ENCODE measurements around the gene PRKAG2.

Gene PRKAG2

GRCh38 chr7:151662251-151662826, 214.6 kb downstream of the PRKAG2 start:
- DNase-seq = no peak

DNA sequence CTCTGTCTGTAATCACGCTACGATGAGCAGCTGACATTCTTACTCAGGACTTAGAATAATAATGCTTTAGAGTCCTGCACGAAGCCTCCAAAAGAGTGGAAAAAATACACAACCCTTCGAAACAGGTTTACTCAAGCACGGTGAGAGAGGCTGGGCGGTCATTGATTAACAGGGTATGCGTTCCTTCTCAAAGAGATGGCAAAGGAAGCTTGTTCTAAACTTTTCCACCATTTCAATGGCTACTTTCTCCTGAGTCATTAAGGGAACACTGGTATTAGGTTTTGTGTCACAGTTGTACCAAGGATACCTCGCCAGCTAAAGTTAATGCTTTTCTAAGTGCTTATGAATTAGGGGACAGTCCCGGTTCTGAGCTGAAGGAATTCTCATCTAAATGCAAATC, 215.3 kb downstream of the PRKAG2 start:
- no peak for DNase-seq

DNA sequence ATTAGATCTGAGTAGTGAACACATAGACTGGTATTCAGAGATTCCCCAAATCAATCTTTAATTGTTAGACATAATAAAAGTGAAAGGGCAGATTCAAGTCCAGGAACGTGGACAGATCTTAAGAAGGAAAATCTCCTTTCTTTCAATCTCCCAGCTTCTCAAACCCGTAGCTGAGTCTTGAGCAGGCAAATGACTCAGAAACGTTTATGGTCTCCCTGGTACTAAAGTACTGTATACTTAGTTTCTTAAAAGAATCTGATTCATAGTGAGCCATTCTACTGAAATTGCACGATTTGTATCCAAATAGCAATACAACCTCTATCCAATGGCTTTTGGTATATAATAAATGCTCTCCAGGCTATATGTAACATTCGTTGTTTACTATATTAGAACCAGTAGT, 216.8 kb downstream of the PRKAG2 start:
- no peak for DNase-seq

DNA sequence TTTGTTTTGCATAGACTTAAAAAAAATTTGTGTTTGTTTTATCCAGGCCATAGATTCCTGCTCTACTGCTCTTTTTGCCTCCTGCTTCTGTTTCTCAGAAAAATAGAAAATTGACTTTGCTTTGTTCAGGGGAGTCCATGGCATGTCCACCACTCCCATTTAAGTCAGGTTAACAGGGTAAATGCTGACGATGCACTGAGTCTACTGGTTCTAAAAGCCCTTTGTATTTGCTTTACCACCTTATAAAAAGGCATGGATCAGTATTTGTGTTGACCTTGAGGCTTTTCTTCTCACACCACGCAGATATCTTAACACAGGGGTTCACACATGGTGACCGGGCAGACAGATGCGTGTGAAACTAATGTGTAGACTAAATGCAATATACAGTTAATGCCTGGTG, 217.7 kb downstream of the PRKAG2 start:
- DNase-seq = no peak

DNA sequence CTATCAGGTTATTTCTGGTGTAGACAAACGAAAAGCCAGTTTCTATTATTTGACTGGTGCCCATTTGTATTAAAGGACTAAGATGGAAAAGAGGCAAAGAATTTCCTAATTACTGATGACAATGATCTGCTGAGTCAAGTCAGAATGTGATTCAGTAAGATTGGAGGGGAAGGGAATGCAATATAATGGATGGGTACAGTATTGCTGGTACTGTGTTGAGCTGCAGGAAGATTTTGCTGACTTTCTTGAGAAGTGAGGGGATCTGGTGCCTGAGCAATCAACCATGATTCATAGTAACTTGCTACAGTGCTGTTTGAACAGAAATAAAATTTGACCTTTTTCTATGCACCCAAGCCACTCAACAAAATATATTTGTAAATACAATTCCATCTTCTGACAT, 218.1 kb downstream of the PRKAG2 start:
- DNase-seq = no peak

- no peak for DNase-seq
Measured at GRCh38 chr7:151657173-151657572, 219.7 kb downstream of the PRKAG2 start.

DNA sequence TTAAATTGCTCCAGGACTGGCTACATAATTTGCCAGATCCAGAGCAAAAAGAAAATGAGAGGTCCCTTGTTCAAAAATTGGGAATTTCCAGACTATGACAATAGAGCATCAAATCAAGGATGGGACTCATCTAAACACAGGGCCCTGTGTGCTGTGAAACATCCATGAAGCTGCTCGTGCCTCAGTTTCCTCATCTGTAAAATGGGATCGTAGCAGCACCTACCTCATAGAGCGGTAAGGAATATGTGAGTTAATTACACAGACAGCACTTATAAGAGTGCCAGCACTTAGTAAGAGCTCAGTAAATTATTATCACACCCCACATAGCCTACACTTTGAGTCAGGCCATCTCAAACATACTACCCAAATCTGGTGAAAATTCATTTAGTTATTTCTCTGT, 221.4 kb downstream of the PRKAG2 start:
- DNase-seq = no peak

DNA sequence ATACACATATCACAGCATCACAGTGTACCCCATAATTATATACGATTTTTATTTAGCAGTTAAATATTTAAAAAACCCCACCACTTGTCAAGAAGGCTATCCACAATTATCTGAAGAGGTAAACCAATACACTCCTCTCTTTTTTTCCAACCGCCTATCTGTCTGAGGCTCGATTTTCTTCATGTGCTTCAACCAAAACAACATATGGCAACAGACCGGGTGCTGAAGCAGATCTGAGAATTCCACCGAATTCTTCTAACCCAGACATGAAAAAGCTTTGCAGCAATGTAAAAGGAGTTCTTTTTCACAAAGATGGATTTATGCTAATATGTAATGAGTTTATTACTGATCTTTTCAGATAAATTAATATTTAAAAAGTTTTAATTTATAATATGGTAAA, 224.8 kb downstream of the PRKAG2 start:
- no peak for DNase-seq

DNA sequence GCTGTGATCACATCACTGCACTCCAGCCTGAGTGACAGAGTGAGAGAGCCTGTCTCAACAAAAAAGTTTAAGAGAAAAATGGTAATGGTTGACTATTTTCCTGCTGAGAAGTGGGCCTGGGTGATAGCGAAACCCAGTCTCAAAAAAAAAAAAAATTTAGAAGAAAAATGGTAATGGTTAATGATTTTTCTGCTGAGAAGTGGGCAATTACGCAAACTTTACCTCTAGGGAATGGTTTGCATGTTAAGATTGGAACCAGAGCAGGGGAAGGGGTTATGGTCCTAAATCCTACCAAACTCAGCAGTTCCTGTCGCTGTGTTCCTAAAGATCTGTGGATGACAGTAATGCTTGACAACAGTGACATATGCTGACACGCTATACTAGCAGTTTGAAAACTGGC, 226.8 kb downstream of the PRKAG2 start:
- no peak for DNase-seq

DNA sequence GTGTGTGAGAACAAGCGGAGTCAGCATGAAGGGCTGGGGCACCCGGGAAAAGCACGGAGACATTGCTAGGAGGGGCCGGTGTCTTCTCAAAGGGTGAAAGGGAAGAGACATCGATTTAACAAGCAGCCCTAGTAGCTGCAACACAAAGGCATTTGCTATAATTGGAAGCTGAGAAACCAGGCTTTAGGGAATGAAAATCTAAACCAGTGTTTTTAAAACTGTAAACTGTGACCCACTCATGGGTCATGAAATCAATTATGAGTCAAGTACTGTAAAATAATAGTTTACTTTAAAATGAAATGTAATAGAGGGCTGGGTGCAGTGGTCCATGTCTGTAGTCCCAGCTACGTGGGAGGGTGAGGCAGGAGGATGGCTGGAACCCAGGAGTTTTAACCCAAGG, 228.5 kb downstream of the PRKAG2 start:
- no peak for DNase-seq

GRCh38 chr7:151647874-151648273, 229.0 kb downstream of the PRKAG2 start:
- DNase-seq = no peak

DNA sequence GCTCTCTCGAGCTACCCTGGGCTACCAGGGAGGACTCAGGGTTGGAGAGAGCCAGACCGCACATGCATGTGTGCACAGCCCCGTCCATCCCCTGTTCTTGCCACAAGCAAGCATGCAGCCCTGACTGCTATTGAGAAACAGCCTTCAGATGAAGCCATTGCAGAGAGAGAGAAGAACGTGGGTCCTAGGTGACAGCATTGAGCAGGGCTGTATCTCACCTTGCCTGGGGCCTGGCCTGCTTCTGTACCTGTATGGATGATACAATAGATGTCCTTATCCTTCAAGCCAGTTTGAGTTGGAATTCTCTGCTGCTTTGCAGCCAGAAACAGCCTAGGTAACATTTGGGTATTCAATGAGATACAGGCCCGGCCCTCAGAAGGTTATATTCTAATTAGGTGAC, 229.9 kb downstream of the PRKAG2 start:
- DNase-seq = no peak

DNA sequence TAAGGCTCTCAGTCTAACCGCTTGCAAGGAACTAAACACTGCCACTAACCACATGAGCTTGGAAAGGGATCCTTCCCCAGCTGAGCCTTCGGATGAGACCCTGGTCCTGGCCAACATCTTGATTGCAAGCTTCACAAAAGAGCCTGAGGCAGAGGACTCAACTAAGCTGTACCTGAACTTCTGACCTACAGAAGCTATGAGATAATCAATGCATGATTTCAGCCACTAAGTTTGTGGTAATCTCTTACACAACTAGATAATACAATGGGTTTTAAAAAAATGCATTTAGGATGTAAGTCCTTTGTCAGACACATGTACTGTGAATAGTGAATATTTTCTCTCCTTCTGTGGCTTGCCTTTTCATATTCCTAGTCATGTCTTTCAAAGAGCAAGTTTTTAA, 231.6 kb downstream of the PRKAG2 start:
- no peak for DNase-seq

DNA sequence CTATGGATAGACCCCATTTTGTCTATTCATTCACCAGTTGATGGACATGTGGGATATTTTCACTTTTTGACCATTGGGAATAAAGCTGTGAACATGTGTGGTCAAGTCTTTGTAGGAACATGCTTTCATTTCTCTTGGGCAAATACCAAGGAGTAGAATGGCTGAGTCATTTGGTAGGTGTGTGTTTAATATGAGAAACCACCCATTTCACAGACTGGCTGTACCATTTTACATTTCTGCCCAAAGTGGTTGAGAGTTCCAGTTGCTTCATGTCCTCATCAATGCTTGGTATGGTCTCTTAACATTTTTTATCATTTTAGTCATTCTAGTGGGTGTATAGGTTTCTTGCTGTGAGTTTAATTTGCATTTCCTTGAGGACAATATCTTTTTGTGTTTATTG, 232.4 kb downstream of the PRKAG2 start:
- DNase-seq = no peak

DNA sequence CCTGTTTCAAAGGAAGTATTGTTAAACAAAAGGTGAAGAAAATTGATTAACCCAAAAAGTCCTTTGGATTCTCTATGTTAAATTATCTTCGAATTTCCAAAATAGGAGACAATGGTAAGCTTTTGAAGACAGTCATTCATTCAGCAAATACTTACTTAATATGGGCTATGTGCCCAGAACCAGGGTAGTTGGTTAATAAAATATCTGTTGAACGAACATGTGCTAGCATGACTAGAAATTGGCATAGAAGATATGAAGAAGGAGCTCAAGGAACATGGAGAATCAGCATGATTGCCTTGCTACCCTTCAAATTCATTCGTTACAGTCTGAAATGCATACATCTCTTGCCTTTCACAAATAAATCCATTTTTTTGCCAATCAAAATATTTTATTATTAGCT, 234.2 kb downstream of the PRKAG2 start:
- DNase-seq = no peak

DNA sequence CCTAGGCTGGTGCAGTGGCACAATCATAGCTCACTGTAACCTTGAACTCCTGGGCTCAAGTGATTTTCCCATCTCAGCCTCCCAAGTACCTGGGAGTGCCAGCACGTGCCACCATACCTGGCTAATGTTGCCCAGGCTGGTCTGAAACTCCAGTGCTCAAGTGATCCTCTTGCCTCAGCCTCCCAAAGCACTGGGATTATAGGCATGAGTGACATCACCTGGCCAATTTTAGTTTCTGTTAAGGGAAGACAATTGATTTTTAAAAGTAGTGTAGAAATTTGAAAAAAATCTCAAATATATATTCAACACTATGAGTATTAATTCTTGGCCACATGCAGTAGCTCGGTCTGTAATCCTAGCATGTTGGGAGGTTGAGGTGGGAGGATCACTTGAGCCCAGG, 235.3 kb downstream of the PRKAG2 start:
- no peak for DNase-seq

DNA sequence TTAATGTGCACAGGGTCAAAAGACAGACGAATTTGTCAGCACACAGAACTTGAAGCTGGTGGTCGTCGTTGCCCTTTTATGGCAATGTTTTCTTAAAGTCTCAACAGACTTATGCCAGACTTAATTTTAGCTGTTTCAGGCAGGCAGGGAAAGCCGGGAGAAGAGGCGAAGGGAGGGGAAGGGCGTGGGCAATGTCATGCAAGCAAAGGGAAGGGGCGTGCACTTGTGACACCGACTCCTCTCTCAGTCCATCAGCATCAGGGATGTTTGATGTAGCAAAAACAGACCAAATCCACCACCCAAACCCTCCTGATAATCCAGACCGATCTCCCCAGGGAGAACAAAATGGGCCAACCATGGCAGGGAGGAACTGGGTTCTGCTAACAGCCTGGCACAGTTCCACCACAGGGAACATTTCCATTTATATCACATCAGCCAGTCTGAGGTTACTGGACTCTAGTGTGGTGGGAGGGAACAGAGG, 239.1 kb downstream of the PRKAG2 start:
- DNase-seq = no peak

- no peak for DNase-seq
Measured at GRCh38 chr7:151634643-151635042, 242.3 kb downstream of the PRKAG2 start.

GRCh38 chr7:151633516-151633812, 243.5 kb downstream of the PRKAG2 start:
- DNase-seq = no peak

DNA sequence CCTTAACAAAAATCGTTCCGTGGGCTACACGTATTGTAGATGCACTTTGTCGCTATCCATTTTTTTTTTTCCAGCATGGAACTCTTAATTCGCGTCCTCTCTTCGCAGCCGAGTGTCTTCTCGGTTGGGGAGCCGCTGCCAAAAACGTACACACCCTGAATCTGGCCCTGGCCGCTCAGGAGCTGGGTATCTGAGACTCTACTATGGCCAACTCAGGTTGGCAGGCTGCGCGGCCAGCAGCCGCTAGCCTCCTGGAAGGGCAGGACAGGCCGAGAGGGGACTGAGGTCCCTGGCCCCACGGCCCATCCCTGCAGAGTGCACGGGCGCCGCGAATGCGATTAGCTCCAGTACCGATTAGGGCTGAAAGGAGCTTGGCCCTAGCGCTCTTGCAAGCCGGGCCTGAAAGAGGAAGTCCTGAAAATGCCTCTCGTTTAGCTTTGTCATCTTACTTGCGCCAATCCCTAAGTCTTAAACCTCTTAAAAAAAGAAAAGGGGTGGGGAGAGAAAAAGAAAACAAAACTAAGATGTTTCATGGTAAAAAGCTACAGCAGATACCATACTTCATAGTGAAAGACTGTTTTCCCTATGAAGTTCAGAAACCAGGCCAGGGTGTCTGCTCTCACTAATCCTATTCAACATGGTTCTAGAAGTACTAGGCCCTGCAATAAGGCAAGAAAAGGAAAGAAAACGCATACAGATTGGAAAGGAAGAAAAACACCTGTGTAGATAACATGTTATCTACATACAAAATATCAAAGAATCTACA, 244.0 kb downstream of the PRKAG2 start:
- peak; percentile 41 to 50 for DNase-seq

DNA sequence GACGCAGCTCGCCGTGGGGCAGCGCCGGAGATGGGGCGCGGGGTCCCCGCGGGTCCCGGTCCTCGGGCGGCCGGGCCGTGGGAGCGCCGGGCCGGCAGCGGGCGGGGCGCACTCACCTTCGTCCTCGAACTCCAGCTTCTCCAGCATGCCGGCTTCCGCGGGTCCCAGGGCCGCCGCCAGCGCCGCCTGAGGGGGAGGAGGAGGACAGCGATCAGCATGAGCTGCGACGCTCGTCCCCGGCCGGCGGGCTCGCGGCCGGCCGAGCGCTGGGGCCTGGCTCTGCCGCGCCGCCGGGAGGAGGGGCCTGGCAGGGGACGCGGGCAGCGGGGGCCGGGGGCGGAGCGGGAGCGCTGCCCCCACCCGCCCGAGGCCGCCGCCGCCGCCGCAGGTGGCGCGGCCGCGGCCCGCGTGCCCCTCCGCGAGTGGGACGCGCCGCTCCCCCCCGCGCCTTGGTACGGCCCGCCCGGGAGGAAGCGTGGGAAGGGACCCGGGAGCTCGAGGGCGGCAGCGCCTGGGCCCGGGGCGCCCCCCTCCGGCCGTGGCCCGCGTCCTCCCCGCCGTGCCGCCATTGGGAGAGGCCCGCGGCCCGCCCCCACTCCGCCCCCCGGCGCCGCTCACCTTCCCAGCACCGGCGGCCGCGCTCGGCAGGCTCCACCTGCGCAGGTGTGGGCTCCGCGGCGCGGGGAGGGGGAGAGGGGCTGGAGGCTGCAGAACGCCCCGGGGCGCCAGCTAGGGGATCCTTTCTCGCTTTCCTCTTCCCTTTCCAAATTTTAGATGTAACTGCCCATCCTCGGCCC, 244.8 kb downstream of the PRKAG2 start:
- peak; percentile 89 to 90 for DNase-seq

DNA sequence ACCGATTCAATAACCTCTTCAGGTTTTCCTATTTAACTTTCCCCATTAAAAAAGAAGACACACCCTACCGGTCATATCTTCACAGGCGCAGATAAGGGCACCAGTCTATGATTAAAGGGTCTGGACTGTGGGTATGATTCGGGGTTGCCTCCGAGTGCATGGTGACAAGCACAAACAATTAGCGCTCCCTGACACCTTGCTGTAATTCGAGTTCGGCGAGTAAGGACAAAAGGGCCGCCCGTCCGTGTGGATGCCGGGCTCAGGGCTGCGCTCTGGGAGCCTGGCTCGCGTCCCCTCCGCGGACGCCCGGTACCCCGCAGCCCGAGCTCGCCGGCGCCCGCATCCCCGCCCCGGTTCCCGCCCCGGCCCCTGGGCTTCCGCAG, 245.4 kb downstream of the PRKAG2 start:
- peak; percentile 18 to 19 for DNase-seq

DNA sequence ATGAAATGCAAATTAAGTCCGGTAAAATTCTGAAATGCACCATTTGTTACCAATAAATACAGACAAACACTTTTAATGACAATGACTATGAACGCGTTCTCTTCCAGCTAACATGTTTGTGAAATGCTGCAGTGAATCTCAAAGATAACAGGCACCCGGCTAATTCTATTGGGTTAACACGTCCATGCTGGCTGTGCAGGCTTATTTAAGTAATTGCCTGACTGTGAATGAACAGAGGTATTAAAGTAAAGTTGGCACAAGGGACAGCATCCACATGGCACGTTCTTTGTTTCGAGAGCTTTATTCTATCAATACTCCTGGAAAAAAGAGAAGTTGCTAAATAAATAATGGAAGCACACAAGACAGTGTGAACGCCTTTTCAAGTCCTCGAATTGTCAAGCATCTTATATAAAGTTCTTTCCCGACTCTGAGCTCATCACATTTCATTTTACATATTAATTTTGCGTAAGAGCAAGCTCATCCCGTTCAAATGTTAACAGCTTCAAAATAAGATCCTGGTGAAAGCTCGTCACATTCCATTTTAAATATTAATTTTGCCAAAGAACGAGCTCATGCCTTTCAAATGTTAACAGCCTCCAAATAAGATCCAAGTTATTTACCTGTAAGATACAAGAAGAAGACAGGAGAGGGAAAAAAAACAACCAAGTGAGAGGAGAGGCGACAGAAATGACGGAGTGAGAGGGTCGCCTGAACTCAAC, 245.9 kb downstream of the PRKAG2 start:
- no peak for DNase-seq

DNA sequence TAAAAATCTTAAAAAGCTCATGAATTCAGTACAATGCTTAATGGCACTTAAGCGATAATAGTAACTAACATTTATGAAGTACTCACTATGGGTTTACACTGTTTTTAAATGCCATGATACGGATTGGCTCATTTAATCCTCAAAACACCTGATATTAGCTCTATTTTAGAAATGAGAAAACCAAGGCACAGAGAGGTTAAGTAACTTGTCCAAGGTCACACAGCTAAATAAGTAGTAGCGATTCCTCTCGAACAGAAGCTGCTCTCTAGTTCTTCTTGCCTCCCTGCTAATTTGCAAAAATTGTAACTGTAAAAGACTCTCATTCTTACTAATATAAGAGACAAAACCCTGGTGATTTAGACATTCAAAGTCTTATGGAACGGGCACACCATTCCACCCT, 246.6 kb downstream of the PRKAG2 start:
- no peak for DNase-seq
